LNCaP clone FGC (cell line): ENCODE measurements around the gene MACROD2.
A peak's percentile ranks its signal among the peaks of the same experiment; 100 is the strongest.

Source experiments
- DNase-seq: peaks from one replicate; pipeline ENCODE4 v3.0.0-alpha.2; 2011; ENCODE audit warnings: low read depth
- H3K4me3 ChIP-seq: 2 replicates; pipeline ENCODE4 v1.5.1; 2011; ENCODE audit warnings: mild to moderate bottlenecking, low read depth, low read length, control low read depth
- CTCF ChIP-seq: IDR thresholded peaks from 2 replicates; pipeline ENCODE4 v1.5.1; 2012; ENCODE audit warnings: mild to moderate bottlenecking; ENCODE audit not compliant: control insufficient read depth, insufficient read depth; ENCODE audit errors: extremely low read depth

MACROD2 gene

GRCh38 chr20:15342991-15343523 lies 1347.7 kb downstream of the MACROD2 start:
- no peak overlapping the region for H3K4me3 ChIP-seq
- DNase-seq, result no peak
- TF ChIP-seq CTCF, result no peak

- 0 out of 2 replicates have a peak, but pooled peaks have one; percentile 11 for TF ChIP-seq CTCF
- DNase-seq, result no peak
- no peak overlapping the region for H3K4me3 ChIP-seq
Measured at GRCh38 chr20:15345287-15345686, 1350.0 kb downstream of the MACROD2 start.

GRCh38 chr20:15346657-15347280 lies 1351.5 kb downstream of the MACROD2 start:
- DNase-seq, result no peak
- no peak overlapping the region for H3K4me3 ChIP-seq
- TF ChIP-seq CTCF, result no peak

GRCh38 chr20:15359056-15359455 lies 1363.7 kb downstream of the MACROD2 start:
- TF ChIP-seq CTCF, result no peak
- no peak for DNase-seq
- no peak overlapping the region for H3K4me3 ChIP-seq

GRCh38 chr20:15362849-15363248 lies 1367.5 kb downstream of the MACROD2 start:
- TF ChIP-seq CTCF, result no peak
- no peak for DNase-seq
- no peak overlapping the region for H3K4me3 ChIP-seq

- TF ChIP-seq CTCF, result no peak
- no peak for DNase-seq
- no peak overlapping the region for H3K4me3 ChIP-seq
Measured at GRCh38 chr20:15364781-15365180, 1369.5 kb downstream of the MACROD2 start.

GRCh38 chr20:15370370-15370769 lies 1375.1 kb downstream of the MACROD2 start:
- H3K4me3 ChIP-seq, result no peak overlapping the region
- DNase-seq, result no peak
- no peak for TF ChIP-seq CTCF
